Urothelium cell line (cell line): ENCODE data around the gene GUK1.

Experiments used
- DNase-seq: peaks from one replicate; pipeline ENCODE4 v3.0.0; 2011; ENCODE audit warnings: low spot score, mixed read lengths
- FAIRE-seq: peaks from 2 replicates; lab custom pipeline; 2011; peaks lifted over from hg19 to GRCh38; lab: Jason Lieb, UNC

The GUK1 gene

DNA sequence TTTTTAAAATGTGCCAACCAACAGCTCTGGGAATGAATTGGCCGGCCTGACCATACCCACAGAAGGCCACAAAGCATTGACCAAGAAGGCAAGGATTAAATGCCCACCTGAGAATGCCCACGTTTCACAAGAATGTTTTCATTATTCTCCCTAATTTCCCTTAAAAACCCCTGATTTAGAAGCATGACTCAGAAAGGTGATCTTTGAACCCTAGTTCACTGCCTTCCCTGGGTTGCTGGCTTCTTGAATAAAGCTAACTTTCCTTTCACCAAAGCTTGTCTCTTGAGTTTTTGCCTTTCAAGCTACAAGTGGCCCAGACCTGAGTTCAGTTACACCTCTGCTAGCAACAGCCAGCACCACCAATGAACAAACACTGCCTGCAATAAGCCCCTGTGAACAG is 16.6 kb upstream of the GUK1 start:
- FAIRE-seq (no peak), DNase-seq (no peak)

GRCh38 chr1:228125185-228125584 is 14.9 kb upstream of the GUK1 start:
- DNase-seq (no peak), FAIRE-seq (no peak)

GRCh38 chr1:228131766-228132165 is 8.3 kb upstream of the GUK1 start:
- FAIRE-seq (no peak), DNase-seq (no peak)

- no peak for FAIRE-seq
- DNase-seq = no peak
Observed at GRCh38 chr1:228134591-228134990, 5.5 kb upstream of the GUK1 start.

DNA sequence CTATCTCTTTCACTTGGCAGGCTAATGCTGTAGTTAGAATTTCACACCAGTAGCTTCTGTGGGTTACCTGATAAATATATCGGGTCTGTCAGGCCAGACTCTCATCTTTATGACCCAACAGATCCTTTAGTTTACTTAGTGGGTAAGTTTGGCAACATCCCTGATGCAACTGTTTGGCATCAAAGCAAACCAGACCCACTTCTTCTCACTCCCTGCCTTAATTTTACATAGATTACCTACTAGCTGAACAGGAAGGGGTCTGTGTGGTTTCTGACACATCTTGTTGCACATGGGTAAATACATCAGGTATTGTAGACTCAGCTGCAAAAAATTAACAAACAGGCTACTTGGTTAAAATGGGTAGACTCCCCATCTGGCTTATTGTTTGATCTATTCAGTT is 3.2 kb upstream of the GUK1 start:
- no peak for FAIRE-seq

GRCh38 chr1:228139406-228139930 is 611 bp upstream of the GUK1 start:
- no peak for DNase-seq
- FAIRE-seq = no peak

More for the DNA sequence above, 3.2 kb upstream of the GUK1 start:
- no peak for DNase-seq

DNA sequence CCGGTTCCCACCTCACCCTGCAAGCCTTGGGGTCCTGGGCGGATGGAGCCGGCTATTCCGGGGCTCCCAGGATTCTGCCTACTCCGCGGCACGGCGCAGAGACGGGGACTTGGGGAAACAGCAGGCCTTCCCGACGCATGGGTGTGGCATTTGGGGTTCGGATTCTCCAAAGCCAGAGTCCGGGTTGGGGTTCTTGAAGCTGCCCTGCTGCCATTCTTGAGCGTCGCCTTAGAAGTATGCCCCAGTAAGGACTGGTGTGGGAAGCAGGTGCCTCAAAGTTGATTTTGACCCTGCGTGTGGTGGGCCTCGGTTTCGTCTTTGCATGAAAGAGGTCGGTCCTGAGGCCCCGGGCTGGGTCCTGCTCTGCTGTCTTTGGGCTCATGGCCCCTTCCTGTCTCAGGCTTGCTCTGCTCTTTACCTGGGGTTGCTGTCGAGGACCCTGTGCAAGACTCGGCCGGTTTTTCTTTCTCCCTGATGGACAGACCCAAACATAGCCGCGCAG is 696 bp downstream of the GUK1 start:
- FAIRE-seq = no peak

GRCh38 chr1:228141226-228142044 is 1.4 kb downstream of the GUK1 start:
- FAIRE-seq (no peak), DNase-seq (no peak)

More for the DNA sequence above, 696 bp downstream of the GUK1 start:
- DNase-seq = no peak

GRCh38 chr1:228142155-228142691 is 2.1 kb downstream of the GUK1 start:
- no peak for FAIRE-seq
- DNase-seq = no peak

DNA sequence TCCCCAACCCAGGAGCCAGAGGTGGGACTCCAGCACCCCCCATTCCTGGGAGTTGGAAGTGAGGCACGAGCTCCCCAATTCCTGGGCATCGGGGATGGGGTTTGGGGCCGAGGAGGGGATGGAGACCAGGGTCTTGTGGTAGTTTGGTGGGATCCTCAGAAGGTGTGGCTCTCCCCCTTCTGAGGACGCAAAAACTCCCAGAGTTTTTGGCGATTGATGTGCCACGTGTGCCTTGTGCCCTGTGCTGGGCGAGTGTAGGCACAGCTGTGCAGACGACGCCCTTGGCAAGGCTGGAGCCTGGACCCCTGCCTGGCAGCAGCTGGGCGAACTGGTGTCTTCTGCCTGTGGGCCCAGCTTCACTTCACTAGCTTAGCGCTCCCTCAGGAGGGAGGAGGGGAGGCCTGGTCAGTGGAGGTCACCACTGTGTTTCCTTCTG is 2.6 kb downstream of the GUK1 start:
- FAIRE-seq = no peak
- no peak for DNase-seq

- DNase-seq = no peak
- FAIRE-seq = no peak
Observed at GRCh38 chr1:228143480-228144192, 3.6 kb downstream of the GUK1 start.

GRCh38 chr1:228144193-228144992 is 4.3 kb downstream of the GUK1 start:
- no peak for FAIRE-seq
- no peak for DNase-seq

DNA sequence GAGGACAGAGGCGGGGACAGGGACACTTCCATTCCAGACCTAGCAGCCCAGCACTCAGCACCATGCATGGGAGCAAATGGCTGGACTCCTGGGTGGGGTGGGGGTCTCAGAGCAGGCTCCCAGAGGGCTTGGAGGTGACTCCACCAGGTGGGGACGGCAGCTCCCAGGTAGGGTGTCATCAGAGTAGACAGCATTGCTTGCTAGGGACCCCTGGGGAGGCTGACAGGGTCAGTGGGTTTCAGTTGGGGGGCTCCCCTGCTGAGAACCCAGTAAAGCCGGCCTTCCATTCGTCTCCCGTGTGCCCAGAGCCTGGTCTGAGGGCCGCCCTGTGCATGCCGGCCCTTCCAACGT is 4.9 kb downstream of the GUK1 start:
- DNase-seq (no peak), FAIRE-seq (no peak)

DNA sequence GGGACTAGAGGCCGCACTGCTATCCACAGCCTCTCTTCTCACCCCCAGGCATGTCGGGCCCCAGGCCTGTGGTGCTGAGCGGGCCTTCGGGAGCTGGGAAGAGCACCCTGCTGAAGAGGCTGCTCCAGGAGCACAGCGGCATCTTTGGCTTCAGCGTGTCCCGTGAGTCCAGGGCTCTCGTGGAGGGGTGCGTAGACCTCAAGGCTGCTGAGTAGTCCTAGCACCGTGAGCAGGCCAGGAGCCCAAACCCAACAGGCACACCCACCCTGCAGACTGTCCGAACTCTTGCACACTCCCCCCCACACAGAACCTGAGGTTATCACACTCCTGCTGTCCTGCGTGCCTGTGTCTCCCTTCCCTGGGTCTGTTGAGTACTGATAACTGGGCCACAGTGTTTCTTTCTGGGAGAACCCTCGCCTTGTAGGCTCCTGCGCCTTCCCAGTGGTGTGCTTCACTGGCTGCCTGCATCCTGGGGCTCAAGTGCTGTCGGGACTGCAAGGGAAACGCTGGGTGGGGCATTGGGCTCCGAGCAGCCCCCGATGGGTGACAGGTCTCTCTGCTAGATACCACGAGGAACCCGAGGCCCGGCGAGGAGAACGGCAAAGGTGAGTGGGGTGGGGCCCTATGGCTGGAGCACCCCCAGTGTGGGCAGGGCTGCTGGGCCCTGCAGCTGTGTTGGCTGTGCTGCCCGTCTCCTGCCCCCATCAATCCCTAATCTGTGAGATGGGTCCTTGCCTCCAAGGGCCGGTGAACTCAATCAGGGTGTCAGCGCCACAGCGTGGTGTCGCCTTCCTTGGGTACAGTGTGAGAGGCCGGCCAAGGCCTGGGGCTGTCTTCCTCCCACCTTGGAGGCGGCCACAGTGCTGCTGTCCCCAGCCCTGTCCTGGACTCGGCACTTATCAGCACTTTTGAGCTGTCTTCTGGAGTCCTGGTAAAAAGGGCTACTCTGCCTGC is 5.7 kb downstream of the GUK1 start:
- no peak for DNase-seq
- no peak for FAIRE-seq

GRCh38 chr1:228146417-228147150 is 6.5 kb downstream of the GUK1 start:
- no peak for FAIRE-seq
- no peak for DNase-seq

DNA sequence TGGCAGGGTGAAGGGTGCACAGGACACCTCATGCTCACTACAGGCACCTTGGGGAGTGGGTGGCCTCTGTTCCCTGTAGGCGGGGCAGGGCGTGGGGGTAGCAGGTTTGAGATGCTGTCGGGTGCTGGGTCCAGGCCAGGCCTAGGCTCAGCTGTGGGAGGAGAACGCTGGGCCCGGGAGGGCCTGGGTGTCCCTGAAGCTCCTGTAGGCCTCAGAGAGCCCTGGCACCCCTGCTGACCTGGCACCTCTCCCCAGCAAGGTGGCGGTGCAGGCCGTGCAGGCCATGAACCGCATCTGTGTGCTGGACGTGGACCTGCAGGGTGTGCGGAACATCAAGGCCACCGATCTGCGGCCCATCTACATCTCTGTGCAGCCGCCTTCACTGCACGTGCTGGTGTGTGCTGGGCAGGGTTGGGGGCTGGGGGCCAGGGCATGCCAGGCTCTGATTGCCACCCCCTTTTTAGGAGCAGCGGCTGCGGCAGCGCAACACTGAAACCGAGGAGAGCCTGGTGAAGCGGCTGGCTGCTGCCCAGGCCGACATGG is 7.1 kb downstream of the GUK1 start:
- DNase-seq (no peak), FAIRE-seq (no peak)

DNA sequence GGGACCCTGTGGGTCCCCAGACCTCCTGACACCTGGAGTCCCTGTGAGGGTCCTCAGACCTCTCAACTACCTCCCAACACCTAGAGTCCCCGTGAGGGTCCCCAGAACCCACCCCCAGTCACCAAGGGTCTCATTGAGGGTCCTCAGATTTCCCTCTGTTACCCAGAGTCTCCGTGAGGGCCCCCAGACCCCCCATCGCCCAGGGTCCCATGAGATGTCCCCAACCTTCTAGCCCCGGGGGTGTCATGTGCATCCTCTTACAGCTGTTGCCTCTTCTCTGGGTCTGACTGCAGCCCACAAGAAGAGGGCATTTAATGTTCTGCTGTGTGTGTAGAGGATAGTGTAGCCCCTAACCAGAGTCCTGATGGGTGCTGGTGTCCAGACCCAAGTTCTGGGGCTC is 7.7 kb downstream of the GUK1 start:
- no peak for FAIRE-seq
- DNase-seq = no peak

GRCh38 chr1:228148196-228148861 is 8.2 kb downstream of the GUK1 start:
- FAIRE-seq (no peak), DNase-seq (no peak)
